CD4-positive, alpha-beta T cell treated with Interleukin-10 for 1 hour (primary cell): ENCODE results near the gene CRTC2.

ENCODE experiments used
- DNase-seq: peaks from one replicate; pipeline ENCODE4 v3.0.0-alpha.2; 2020

CRTC2 gene

DNA sequence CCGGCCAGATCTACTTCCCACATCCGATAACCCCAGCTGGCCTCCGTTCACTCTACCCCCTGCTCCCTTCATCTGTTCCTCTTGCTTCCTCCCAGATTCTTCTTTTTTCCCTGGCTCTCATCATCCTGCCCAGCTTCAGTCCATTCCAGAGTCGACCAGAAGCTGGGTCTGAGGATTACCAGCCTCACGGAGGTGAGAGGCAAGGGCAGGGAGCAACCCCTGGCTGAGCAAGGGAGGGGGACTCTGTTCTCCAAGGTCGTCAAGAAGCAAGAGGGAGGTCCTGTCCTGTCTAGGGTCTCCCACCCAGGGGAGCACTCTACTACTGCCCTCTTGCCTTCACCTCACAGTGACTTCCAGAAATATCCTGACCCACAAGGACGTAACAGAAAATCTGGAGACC lies 15.1 kb upstream of the CRTC2 start:
- DNase-seq, result no peak

DNA sequence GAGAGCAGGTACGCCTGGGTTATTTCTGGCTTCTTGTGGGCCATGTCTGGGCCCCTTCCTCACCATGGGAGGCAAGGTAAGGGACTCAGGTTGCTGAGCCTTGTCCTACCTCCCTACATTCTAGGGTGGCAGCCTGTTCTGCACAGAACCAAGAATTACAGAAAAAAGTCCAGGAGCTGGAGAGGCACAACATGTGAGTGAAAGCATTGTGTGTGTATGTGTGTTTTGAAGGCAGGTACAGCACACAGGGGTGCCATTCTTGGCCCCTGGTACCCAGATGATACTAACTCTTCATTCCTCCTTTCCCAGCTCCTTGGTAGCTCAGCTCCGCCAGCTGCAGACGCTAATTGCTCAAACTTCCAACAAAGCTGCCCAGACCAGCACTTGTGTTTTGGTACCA lies 14.7 kb upstream of the CRTC2 start:
- no peak for DNase-seq

DNA sequence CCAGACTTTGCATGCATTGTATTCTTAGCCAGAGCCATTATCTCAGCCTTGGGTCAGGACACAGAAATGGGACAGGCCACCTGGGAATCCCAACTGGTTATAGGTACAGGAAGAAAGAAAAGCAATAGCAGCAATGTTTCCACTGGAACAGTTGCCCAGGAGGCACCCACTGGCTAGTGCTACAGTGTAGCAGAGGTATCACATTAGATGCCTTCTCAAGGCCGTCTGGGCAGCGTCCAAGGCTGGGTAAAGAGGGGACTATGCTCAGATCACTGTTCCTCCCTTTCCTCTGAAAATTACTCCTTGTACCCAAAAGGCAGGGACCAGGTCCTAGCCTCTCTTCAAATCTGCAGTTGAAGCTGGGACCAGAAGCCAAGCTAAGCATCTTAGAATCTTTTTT lies 11.9 kb upstream of the CRTC2 start:
- DNase-seq, result no peak

DNA sequence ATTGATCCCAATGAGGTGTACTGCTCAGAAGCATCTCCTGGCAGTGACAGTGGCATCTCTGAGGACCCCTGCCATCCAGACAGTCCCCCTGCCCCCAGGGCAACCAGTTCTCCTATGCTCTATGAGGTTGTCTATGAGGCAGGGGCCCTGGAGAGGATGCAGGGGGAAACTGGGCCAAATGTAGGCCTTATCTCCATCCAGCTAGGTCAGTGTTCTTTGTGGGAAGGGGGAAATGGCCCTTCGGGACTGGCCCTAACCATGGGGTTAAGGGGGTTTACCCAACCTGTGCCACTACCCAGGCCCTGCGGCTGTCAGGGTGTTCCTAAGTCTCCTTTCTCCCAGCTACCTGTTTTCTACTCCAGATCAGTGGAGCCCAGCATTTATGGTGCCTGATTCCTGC lies 10.6 kb upstream of the CRTC2 start:
- no peak for DNase-seq

DNA sequence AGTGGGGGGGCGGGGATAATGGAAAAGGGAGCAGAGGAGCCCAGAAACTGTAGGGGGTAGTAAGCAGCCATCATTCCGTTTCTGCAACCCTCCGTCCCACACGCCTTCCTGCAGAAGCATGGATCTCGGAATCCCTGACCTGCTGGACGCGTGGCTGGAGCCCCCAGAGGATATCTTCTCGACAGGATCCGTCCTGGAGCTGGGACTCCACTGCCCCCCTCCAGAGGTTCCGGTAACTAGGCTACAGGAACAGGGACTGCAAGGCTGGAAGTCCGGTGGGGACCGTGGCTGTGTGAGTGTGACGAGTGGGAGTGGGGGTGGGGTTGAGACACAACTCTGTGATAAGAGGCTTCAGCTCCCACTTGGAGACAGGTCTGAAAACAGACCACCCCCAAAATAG lies 10.0 kb upstream of the CRTC2 start:
- no peak for DNase-seq

DNA sequence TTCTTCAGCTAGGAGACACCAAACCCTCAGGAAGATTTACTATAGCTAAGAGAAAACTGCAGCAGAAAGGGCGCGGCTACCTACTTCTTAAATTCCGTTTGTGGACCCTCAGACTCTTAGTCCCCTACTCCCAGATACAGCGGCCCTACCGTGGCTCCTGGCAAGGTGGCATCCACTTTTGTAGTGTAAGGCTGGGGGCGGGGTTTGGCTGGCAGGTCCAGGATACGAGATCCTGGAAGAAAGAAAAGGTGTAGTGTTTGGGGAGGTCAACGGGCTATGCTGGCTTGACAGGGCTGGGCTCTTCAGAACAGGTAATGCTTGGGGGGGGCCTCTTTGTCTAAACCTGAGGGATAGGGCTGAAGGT lies 9.6 kb upstream of the CRTC2 start:
- no peak for DNase-seq

DNA sequence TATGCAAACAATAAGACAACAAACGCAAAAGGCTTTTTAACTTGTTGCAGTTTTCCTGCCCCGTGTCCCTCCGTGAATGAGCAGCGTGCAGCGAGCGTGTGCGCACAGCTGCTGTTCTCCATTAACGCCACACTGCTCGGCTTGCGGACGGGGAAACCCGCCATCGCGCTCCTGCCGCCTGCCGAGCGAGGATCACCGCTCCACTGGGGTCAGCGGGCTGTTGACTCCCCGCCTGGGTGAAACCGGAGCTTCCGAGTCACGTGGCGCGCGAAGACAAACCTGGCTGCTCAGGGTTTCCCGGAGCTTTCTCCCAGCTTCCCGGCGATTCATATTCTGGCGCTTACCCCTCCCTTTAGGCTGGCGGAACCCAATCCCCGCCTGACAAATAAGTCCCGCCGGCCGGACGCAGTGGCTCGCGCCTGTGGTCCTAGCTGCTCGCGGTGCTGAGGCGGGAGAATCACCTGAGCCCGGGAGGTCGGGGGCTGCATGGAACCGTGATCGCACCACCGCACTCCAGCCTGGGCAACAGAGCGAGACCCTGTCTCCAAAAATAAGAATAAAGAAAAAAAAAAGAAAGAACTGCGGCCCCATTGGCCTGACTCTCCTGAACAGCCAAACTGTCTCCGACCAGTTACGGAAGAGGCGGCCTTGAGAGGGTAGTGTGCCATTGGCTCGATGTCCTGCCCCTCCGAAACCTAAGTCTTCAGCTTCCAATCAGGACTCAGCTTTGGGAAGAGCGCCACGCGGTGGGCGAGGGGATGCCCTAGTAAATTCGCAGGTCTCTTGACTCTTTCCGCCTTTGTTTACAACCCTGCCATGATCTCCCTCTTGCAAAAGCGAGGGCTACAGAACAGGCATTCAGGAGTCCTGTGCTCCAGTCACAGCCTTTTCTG lies 8.9 kb upstream of the CRTC2 start, which contains the start of gene CREB3L4:
Gene CREB3L4 (plus strand): TSS at position 796 of the 893 bp plus-strand sequence. CDS start 624 bp downstream, outside the sequence.
- DNase-seq, result peak; percentile 91

DNA sequence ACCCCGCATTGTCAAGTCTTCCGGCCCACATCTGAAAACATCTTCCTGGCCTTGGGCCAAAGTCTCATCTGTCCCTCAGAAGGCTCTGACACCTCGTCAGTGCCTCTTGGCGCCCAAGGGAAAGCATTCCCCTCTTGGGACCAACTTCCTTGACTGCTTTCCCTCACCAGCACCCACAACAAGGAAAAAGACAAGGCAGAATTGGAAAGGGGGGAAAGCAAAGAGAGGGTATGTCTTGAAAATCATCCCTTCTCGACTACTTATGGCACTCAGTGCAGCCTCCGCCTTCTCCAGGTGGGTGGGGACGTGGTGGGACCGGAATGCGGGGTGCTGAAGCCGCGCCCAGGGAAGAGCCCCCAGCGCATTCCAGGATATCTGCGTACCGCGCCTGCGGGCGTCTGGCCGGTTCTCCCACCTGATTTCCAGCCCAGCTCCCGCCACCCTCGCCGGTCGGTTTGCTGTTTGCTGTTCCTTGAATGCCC lies 5.5 kb upstream of the CRTC2 start:
- no peak for DNase-seq

DNA sequence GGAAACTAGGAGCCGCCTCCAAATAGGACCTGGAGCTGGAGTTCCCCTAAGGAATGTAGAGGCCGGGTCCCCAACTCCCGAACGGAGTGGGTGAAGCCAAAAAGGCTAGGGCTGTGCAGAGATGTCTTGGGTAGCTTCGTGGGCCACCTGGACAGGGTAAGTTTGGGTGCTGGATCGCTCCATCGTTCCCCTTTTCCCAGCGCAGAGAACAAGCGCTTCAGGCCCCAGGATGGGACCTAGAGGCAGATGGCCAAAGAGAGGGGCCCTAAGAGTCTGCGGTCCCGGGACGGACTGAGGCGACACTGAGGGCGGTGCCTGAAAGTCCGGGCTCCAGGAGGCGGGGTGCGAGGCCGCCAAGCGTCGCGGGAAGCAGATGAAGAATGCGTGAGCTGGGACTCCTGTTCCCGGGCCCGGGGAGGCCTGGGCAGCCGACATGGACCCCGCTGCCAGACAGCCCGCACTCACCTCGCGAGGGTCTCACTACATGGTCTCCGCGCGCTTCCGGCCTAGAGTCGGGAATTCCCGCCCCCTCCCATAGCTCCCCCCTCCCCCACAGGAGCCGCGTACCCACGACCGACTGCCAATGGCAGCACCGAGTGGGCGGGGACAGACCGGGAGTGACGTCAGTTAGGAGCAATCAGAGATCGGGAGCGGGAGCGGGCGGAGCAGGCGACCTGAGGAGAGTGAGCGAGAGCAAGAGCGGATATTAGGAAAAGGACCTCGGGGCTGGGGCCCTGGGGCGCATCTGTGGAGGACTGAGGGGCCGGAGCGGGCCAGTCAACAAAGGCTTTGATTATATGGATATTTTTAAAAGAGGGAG lies 4.8 kb upstream of the CRTC2 start, which contains the start of gene SLC39A1:
Gene SLC39A1 (minus strand): TSS at position 508 of the 820 bp plus-strand sequence. CDS start 822 bp downstream, outside the sequence.
- DNase-seq, result peak; percentile 94

DNA sequence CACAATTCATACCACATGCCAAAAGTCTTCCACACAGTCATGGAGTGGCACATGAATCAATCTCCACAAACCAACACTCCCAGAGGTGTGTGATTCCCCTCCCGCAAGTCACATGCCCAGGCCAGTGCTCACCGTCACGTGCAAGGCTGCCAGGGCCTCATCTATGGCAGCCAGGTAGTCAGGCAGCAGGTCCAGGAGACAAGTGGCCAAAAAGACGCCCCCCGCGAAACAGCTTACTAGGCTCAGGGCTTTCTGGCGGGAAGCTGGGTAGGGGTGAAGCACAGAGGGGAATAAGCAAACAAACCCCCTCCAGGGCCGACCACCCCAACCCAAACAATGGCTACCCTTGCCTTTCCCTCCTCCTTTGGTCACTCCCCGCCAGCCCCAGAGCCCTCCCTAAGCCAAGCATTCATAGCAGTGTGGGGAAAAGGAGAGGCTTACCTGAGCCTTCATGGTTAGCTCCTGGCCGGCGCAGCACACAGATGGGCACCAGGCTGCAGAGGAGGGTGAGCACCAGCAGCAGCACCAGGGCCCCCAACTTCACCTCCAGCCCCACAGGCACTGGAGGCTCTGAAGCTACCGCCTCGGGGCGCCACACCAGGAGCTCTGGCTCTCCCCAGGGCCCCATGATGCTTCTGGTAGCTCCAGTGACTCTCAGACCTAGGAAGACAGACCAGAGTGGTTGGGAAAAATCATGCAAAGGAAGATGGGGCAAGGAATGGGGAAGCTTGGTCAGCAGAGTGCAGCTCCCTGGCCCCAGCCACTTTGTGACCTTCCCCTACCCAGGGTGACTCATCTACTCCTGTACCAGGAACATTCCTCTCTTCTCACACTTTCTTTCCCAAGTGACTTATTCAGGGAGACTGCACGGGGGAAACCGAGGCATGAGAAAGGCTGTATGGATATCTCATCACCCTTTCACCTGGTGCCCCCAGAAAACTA lies 3.9 kb upstream of the CRTC2 start:
- no peak for DNase-seq

DNA sequence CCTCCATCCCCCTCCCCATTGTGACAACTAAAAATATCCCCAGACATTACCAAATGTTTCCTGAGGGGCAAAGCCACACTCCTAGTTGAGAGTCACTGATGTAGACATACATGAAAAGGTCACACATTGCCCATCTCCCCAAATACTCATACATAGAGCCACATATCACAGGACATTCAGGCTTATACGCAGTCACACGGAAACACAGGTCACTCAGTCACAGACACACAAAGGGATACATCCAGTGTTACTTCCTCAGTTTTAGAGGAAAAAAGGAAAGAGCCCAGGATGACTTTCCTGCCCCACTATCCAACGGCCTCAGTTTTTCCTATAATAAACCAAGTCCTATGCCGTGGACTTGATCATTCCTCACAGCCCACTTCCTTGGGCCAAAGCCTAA lies 3.0 kb upstream of the CRTC2 start:
- no peak for DNase-seq

DNA sequence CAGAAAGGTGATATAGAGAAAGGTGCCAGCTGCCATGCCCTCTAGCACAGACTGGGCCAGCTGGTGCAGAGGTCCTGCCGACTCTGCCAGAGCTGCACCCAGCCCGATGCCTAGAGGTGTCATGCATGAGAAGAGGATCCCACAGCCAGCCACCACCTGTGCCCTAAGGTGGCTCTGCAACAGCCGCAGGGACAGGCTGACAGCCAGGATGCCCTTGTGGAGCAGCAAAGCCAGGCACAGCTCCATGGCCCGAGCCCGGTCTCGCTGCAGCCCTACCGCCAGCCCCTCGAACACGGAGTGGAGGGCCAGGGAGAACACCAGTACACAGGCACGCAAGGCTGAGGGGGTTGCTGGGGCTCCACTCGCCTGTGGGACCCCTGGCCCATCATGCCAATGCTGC lies 1.8 kb upstream of the CRTC2 start:
- DNase-seq, result no peak

DNA sequence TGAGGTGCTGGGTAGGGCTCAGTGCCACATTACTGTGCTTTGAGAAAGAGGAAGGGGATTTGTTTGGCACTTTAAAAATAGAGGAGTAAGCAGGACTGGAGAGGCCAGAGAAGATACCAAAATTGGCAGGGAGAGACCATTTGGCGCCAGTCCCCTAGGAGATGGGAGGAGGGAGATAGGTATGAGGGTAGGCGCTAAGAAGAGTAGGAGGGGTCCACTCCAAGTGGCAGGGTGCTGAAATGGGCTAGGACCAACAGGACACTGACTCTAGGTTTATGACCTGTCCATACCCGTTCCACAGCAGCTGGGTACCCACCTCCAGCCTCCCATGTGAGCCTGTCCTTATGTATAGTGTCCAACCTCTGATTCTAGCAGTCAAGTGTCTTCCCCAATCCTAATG lies 1.0 kb upstream of the CRTC2 start:
- DNase-seq, result no peak

DNA sequence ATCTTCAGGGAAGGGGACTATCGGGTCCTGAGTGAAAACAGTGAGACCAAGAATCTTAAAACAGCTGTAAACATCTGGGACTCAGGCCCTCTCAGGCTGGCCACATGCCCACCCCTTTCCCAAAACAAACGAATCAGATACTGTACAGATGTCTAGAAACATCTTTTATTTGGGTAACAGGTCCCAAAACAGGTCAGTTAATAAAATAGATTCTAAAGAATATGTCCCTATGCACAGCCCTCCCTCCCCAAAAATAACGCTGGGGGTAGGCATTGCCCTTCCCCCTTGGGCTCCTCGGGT lies 499 bp upstream of the CRTC2 start:
- no peak for DNase-seq

DNA sequence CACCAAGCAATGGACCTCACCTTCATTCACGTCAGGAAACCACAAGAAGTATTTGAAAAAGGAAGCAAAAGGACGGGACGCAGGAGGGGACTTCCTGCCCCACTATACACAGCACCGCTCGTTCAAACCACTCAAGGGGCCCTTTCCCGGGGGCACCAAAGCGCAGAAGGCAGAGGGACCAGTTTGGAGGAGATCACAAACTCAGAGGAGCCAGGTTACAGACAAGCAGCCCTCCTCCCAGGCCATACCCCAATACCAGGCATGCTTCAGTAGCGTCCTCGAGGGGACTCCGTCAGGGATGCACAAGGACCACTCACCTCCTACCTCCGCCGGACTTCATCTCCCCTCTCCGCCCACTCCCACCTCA lies 685 bp downstream of the CRTC2 start:
- peak; percentile 61 for DNase-seq

DNA sequence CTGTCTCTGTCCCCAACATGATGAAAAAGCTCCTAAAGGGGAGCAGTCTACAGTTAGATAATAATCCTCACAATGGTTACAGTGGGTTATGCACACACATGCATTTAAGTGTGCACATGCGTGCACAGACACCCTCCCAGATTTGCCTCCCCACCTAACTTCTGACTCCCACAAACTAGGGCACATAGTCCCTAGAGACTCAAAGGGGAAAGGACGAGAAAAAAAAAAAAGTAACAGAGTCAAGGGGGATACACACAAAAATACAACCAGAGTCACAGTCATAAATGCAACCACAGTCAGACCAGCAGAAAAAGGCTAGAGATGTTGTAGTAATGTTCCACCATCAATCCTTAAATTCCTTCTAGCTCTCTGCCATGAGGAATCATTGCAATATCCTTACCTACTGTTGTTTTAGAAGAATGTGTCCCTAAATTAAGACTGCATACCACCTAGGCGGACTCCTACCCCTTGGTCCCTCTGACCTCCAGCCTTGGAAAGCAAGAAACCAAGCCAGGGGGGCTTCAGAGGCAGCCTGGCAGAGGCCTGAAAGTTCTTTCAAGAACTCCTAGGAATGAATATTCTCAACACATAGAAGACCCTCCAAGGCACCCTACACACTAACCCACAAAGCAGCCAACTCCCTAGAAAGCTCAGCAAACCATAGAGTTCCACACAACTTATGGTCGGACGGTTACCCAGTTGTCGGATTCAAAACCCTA lies 1.3 kb downstream of the CRTC2 start:
- DNase-seq, result no peak

DNA sequence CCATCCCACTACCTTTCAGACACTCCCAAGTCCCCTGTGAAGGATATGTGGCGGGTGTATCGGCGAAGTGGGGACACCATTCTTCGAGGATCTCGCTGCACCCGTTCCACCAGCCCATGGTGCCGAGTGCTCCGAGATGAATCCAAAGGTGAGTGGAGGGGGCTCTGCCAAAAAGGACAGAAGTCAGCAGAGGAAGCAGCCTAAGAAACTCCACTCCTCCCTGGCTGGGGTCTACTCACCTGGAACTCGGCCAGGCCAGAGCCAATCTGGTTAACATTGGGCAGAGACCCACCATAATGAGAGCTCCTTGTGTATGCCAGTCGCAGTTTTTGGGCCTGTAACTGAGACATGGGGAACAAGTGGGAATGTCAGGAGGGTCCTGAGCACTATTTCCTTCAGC lies 3.6 kb downstream of the CRTC2 start:
- DNase-seq, result no peak

DNA sequence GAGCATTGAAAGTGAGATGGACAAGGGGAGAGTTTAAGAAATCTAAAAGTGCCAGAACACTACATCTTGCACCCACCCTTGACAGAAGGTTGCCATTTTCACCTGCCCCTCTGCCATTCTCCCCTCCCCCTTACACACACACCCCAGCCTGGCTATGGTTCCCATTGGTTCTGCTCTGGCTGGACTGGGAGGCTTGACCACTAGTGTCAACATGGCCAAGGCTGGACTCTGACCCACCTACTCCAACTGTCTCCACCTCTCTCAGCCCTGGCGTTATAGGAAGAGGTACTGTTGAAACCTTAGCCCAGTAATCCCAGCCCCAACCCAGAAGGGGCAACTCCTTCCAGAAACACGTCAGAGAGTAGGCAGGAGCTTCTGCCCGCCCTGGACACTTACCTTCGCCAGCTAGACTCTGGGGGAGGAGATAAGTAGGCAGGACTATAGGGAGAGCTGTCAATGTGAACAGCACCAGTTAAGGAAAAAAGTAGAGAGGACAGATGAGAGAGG lies 4.5 kb downstream of the CRTC2 start:
- DNase-seq, result no peak

DNA sequence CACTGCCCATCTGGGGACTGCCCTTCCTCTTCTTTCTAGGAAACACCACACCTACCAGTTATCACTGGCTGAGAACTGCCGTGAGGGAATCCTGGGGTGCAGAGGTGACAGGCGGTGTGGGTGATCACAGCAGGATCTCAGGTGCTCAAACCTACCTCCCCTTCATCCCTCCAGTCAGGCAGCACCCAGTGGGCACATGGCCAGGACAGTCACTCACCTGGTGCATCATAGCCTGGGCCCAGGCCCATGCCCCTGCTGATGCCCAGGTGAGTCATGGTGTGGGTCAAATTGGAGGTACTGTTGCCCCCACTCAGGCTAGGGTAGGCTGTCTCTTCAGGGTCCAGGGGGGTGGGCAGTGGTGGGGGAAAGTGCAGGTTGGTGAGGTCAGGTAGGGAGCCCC lies 6.6 kb downstream of the CRTC2 start:
- no peak for DNase-seq

DNA sequence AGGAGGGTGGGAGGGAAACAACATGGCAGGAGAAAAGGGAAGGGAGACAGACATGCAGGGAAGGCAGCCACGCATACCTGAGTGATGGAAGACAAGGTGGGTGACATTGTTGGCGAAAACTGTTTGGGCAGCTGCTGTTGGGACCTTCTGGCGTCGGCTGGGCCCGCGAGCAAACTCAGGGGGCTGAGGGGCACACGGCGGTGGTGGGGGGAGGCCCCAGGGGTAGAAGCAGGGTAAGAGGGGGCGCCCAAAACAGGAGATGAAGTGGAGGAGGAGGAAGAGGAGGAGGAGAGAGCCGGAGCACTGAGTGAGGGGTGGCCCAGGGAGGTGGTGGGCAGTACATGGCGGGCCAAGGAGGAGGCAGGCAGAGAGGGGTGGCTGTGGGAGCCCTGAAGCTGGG lies 7.2 kb downstream of the CRTC2 start:
- no peak for DNase-seq

DNA sequence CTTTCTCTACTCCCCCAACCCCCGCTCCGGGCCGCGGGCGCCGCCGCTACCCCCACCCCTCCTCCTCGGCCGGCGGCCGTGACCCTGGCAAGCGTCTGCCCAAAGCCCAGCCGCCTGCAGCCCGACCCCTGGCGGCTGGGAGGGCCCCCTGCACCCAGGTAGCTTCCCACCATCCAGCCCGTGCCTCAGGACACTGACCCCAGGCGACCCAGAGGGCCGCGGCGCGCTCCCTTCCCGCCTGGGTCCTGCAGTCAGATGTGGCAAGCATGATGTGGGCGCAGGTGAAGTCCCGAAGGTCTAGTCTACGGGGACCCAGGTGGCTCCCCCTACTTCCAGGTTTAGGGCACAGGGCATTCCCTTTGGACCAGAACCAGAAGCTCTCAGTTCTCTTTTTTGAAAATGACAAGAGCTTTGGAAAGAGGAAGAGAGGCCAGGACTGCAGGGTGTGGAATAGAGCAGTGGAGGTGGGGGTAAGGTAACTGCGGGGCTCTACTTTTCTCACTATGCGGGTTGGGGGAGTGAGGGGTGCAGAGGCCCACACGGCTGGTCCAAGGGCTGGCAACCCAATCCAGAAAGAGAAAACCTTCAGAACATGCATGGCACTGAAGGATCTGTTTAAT lies 11.7 kb downstream of the CRTC2 start, which contains the start of gene DENND4B:
Gene DENND4B (minus strand): TSS at position 97 of the 620 bp plus-strand sequence. CDS start 2,344 bp downstream, outside the sequence.
- peak; percentile 82 for DNase-seq
